Progenitor cell of endocrine pancreas (in vitro differentiated cells): ENCODE measurements around the gene SEC16B. TPM values are rescaled to one million over a fixed set of nuclear protein-coding genes. Genes with fewer than 3 reads are reported as not detected.

Source experiments
- DNase-seq: peaks from one replicate; pipeline ENCODE4 v3.0.0; 2021; ENCODE audit warnings: low spot score; ENCODE audit not compliant: unreplicated experiment
- H3K27ac Mint-ChIP-seq: 2 replicates; pipeline ENCODE4 v1.8.0; 2021; ENCODE audit warnings: mild to moderate bottlenecking, moderate library complexity, mixed read lengths
- H3K27me3 Mint-ChIP-seq: 2 replicates; pipeline ENCODE4 v1.8.0; 2021; ENCODE audit warnings: mixed read lengths
- H3K36me3 Mint-ChIP-seq: 2 replicates; pipeline ENCODE4 v1.8.0; 2022; ENCODE audit warnings: mixed read lengths; ENCODE audit not compliant: insufficient read depth
- H3K4me1 Mint-ChIP-seq: 2 replicates; pipeline ENCODE4 v1.8.0; 2021; ENCODE audit warnings: low read depth, mixed read lengths
- H3K4me3 Mint-ChIP-seq: 2 replicates; pipeline ENCODE4 v1.8.0; 2021; ENCODE audit warnings: low read depth, mild to moderate bottlenecking, moderate library complexity, mixed read lengths
- H3K9me3 Mint-ChIP-seq: 2 replicates; pipeline ENCODE4 v1.8.0; 2021; ENCODE audit warnings: low read depth, mixed read lengths
- total RNA-seq: library from RNA; stranded (reverse); gene quantifications from 2 replicates; pipeline ENCODE4 v1.2.1, GENCODE V29; 2021
- TF ChIP-seq, protein P1 (sequence below): fragments of 200-600 bp; sonication (generic); IDR thresholded peaks from one replicate; pipeline ENCODE4 v1.5.0; 2021; ENCODE audit warnings: antibody characterized with exemption, mild to moderate bottlenecking; ENCODE audit not compliant: unreplicated experiment

Gene SEC16B
- total RNA-seq, 1 donor from 2014 or later = 0.67 TPM

DNA sequence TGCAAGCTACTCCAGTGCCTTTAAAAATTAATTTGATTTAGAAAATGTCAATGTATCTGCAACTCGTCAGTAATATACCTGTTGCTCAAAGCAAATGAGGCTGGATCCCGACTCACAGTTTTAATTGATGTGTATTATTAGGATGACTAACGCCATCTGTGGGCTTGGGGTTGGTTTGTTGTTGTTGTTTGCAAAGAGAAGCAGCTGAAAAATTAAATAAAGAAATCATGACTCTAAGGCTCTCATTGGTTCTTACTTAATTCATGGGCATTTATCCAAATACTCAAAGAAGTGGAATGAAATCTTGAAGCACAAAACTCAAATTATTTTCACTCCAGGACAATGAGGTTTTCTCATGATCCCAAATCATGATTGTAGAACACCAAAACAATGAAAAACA, 46.4 kb downstream of the SEC16B start:
- Mint-ChIP-seq H3K4me1 (peaks cover 6% of the 10 kb centered on the region), H3K4me3 (no peak overlapping the region), H3K27me3 (peaks cover 3% of the 10 kb centered on the region), H3K9me3 (no peaks in the 10 kb centered on the region), H3K27ac (no peak overlapping the region), H3K36me3 (no peaks in the 10 kb centered on the region)
- no peak for DNase-seq
- TF ChIP-seq, protein P1, sequence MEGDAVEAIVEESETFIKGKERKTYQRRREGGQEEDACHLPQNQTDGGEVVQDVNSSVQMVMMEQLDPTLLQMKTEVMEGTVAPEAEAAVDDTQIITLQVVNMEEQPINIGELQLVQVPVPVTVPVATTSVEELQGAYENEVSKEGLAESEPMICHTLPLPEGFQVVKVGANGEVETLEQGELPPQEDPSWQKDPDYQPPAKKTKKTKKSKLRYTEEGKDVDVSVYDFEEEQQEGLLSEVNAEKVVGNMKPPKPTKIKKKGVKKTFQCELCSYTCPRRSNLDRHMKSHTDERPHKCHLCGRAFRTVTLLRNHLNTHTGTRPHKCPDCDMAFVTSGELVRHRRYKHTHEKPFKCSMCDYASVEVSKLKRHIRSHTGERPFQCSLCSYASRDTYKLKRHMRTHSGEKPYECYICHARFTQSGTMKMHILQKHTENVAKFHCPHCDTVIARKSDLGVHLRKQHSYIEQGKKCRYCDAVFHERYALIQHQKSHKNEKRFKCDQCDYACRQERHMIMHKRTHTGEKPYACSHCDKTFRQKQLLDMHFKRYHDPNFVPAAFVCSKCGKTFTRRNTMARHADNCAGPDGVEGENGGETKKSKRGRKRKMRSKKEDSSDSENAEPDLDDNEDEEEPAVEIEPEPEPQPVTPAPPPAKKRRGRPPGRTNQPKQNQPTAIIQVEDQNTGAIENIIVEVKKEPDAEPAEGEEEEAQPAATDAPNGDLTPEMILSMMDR = no peak

DNA sequence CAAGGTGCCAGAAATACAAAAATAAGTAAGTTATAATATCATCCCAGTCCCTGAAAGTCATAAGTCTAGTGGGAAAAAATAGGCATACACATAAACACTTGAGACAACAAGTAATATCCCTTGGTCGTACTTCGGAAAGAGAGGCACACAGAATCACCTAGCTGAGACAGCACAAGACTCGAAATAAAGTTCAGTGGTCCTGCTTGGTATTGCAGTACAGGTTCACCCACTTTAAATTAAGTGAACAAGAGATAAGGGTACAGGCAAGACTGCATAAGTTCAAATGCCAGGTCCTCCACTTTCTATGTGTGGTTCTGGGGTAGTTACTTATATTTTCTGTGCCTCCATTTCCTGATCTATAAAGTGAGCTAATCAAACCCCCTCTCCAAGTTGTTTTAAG, 47.6 kb downstream of the SEC16B start:
- no peak overlapping the region for H3K27ac Mint-ChIP-seq

DNA sequence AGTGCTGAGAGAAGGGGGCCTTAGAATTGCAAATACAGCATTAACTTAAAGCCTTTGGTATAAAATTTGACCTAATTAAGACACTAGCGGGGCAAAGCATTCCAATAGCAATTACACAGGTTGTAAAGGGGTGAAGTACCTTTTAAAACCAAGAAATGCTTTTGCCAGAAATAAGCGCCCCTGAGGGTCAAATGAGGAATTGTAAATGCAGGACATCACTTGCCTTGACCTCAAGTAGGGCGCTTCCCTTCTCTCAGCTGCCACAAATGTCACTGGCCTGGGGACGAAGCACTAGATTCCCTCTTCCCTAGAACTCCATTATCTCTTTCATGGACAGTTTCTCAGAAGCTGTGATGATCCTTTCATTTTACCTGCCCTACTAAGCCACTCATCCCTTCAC, 48.3 kb downstream of the SEC16B start:
- H3K4me3 Mint-ChIP-seq = no peak overlapping the region
- H3K36me3 Mint-ChIP-seq = no peaks in the 10 kb centered on the region
- DNase-seq = no peak
- peaks cover 6% of the 10 kb centered on the region for H3K27me3 Mint-ChIP-seq
- no peaks in the 10 kb centered on the region for H3K9me3 Mint-ChIP-seq
- no peak overlapping the region for H3K27ac Mint-ChIP-seq
- TF ChIP-seq, protein P1 = no peak
- peaks cover 6% of the 10 kb centered on the region for H3K4me1 Mint-ChIP-seq

More for the DNA sequence above, 47.6 kb downstream of the SEC16B start:
- Mint-ChIP-seq H3K9me3 (no peaks in the 10 kb centered on the region), H3K36me3 (no peaks in the 10 kb centered on the region), H3K27me3 (peaks cover 6% of the 10 kb centered on the region), H3K4me1 (peaks cover 6% of the 10 kb centered on the region), H3K4me3 (no peak overlapping the region)
- no peak for DNase-seq
- TF ChIP-seq, protein P1 = peak; percentile 23

DNA sequence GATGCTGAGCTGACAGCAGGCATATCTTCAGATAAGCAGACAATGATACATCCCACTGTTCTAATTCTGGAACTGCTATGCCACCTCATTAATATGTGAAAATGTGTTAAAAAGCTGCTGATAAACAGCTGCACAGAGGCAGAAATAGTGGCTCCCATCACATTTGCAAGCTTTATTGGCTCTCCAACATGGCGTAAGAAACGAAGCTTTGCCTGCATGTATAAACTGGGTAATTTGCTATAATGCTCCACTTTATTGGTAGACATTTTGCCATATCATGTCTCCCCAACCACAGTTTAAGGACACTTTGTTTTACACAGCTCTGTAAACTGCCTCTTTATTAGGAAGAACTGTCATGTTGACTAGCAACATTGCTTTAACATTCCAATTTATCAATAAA, 49.8 kb downstream of the SEC16B start:
- Mint-ChIP-seq H3K4me1 (peaks cover 6% of the 10 kb centered on the region), H3K27ac (no peak overlapping the region), H3K4me3 (no peak overlapping the region), H3K36me3 (no peaks in the 10 kb centered on the region), H3K27me3 (peaks cover 6% of the 10 kb centered on the region), H3K9me3 (no peaks in the 10 kb centered on the region)
- no peak for DNase-seq
- TF ChIP-seq, protein P1 = no peak

DNA sequence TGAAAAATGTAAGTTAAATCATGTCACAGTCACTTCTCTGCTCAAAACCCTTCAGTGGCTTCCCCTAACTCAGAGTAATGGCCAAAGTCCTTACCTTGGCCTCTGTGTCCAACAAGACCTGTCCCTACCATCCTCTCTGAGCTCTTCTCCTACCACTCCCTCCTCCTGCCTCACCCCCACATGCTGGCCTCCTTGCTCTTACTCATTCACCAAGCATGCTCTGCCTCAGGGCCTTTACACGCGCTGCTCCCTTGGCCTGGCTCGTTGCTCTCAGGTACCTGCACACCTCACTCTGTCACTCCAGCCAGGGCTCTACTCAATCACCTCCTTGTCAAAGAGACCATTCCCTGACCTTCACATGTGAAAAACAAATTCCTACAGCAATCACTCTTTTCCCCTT, 54.2 kb downstream of the SEC16B start:
- TF ChIP-seq, protein P1 = no peak
- H3K4me1 Mint-ChIP-seq = peaks cover under 1% of the 10 kb centered on the region
- no peak for DNase-seq
- no peak overlapping the region for H3K4me3 Mint-ChIP-seq
- peaks cover 14% of the 10 kb centered on the region for H3K27me3 Mint-ChIP-seq
- H3K9me3 Mint-ChIP-seq = no peaks in the 10 kb centered on the region
- H3K36me3 Mint-ChIP-seq = no peaks in the 10 kb centered on the region
- no peak overlapping the region for H3K27ac Mint-ChIP-seq
